ENCODE data around the gene VPREB1.
"Not testable (repeated sequence)": the region's sequence is repeated elsewhere in the genome, so short reads cannot be mapped to it uniquely, and the experiment has no call there.

VPREB1 gene

DNA sequence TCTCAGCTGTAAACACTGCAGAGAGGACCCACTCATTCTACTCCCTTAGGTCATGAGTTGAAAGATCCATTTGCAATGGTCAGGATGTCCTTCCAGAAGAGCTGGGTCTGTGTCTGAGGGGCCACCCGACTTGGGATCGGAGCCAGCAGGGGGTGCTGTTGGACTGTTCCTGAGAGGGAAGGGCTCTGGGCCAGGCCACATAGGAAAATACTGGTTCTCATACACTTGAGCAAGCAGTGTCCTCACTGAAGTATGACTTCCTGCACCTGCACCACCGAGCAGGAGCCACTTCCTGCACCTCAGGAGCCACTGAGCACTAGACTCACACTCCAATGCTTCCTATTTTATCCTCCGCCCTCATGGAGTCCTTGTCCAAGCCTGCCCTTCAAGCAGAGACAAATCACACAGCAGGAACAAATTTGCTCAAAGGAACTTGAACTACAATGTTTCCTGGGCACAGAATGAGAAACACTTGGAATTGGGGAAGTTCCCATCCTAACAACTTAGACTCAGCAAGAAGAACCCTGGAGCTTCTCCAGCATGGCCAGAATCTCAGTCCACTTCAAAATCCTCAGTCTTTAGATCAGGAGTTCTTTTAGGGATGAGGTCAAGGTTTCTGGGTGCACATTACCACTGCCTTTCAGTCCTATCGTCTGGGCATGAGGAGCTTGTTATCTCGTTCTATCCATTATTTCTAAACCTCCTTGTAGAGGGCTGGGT lies 36.6 kb upstream of the VPREB1 start:
- H3K9me3 ChIP-seq (ENCODE audit: control extremely low read depth in 1 of 5, control insufficient read depth in 4 of 5, insufficient read depth in 2 of 5, low read depth in 1 of 5, low read length in 4 of 5): peaks cover 0 to 2% (median 0%) of the 10 kb centered on the region in 5 experiments
- peaks cover 6 to 13% (median 8%) of the 10 kb centered on the region in 4 experiments for H3K4me1 ChIP-seq (ENCODE audit: control extremely low read depth in 1 of 4, control insufficient read depth in 4 of 4, insufficient read depth in 4 of 4, low read length in 3 of 4)
- ChIA-PET POLR2A (no interaction called here), CTCF (interaction anchor here (0.6 to 4.7 kb wide), 22 partner anchors 8 to 368 kb away, joined by 3 to 28 read pairs (median 3); partner anchors contain the start of gene VPREB1)
- H3K27me3 ChIP-seq (replicated peaks in 2 of 5; ENCODE audit: control insufficient read depth in 4 of 5, insufficient read depth in 5 of 5, low read length in 4 of 5): peaks cover 0 to 72% (median 19%) of the 10 kb centered on the region in 5 experiments
- H3K27ac ChIP-seq (ENCODE audit: insufficient read depth in 1 of 2, low read depth in 1 of 2, low read length in 2 of 2, poor library complexity in 1 of 2, severe bottlenecking in 2 of 2): no peak overlapping the region
- peak; percentile 81 to 90 (median 87) for DNase-seq
- H3K36me3 ChIP-seq (ENCODE audit: control insufficient read depth in 4 of 4, insufficient read depth in 4 of 4, low read length in 3 of 4): no peaks in the 10 kb centered on the region
- H3K4me3 ChIP-seq (ENCODE audit: control insufficient read depth in 1 of 7, extremely low read depth in 1 of 7, insufficient read depth in 4 of 7, low read depth in 2 of 7, low read length in 6 of 7): no peak overlapping the region
- WGBS (ENCODE audit: insufficient coverage): 0% methylated on average over 6 of the region's 6 CpGs

DNA sequence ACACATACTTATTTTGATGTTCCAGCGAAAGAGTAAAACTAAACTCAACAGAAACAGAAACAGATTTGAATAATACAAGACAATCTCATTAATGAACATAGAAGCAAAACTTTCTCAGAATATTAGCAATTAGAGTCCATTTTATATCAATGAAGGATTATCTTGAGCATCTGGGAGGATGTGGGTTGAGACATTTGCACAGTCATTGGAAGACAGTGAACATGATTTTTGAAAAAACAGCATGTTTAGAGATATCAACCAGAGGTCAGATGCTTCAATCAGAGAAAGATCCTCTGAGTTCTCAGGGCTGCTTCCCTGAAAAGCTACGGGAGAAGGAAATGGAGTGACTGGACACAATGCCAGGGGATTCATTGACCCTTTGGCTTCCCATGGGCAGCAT lies 35.9 kb upstream of the VPREB1 start:
- H3K4me3 ChIP-seq (ENCODE audit: control insufficient read depth in 1 of 7, extremely low read depth in 1 of 7, insufficient read depth in 4 of 7, low read depth in 2 of 7, low read length in 6 of 7): no peak overlapping the region
- H3K27ac ChIP-seq (ENCODE audit: insufficient read depth in 1 of 2, low read depth in 1 of 2, low read length in 2 of 2, poor library complexity in 1 of 2, severe bottlenecking in 2 of 2): no peak overlapping the region
- H3K36me3 ChIP-seq (ENCODE audit: control insufficient read depth in 4 of 4, insufficient read depth in 4 of 4, low read length in 3 of 4): no peaks in the 10 kb centered on the region
- ChIA-PET CTCF (interaction anchor here (0.6 to 4.7 kb wide), 12 partner anchors 8 to 594 kb away, joined by 3 to 28 read pairs (median 4); partner anchors contain the start of gene VPREB1), POLR2A (no interaction called here)
- H3K9me3 ChIP-seq (ENCODE audit: control extremely low read depth in 1 of 5, control insufficient read depth in 4 of 5, insufficient read depth in 2 of 5, low read depth in 1 of 5, low read length in 4 of 5): no peaks in the 10 kb centered on the region
- 61% methylated on average over 2 of the region's 2 CpGs for WGBS (ENCODE audit: insufficient coverage)
- peak in 2 of 3 donors; percentile 44 to 58 for DNase-seq
- H3K4me1 ChIP-seq (ENCODE audit: control extremely low read depth in 1 of 4, control insufficient read depth in 4 of 4, insufficient read depth in 4 of 4, low read length in 3 of 4): peaks cover 6 to 13% (median 8%) of the 10 kb centered on the region in 4 experiments
- H3K27me3 ChIP-seq (replicated peaks in 2 of 5; ENCODE audit: control insufficient read depth in 4 of 5, insufficient read depth in 5 of 5, low read length in 4 of 5): peaks cover 0 to 72% (median 19%) of the 10 kb centered on the region in 5 experiments

DNA sequence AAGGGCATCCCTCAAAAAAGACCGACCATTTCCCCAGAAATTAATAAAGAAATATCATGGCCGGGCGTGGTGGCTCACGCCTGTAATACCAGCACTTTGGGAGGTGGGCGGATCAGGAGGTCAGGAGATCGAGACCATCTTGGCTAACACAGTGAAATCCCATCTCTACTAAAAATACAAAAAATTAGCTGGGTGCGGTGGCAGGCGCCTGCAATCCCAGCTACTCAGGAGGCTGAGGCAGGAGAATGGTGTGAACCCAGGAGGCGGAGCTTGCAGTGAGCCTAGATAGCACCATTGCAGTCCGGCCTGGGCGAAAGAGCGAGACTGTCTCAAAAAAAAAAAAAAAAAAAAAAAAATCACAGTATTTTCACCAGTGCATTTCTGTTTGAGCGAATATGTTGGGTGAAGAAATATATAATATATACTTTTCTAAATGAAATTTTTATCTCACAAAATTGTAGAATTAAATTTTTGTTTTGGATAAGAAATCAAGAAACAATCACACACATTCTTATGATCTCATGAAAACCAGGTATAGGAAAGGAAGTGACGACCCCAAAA lies 35.4 kb upstream of the VPREB1 start:
- CTCF ChIA-PET: interaction anchor here (0.6 to 4.7 kb wide), 8 partner anchors 12 to 593 kb away, joined by 3 to 22 read pairs (median 3); partner anchors contain the start of gene VPREB1
- DNase-seq; H3K4me3 ChIP-seq (ENCODE audit: control insufficient read depth in 1 of 7, extremely low read depth in 1 of 7, insufficient read depth in 4 of 7, low read depth in 2 of 7, low read length in 6 of 7); H3K36me3 ChIP-seq (ENCODE audit: control insufficient read depth in 4 of 4, insufficient read depth in 4 of 4, low read length in 3 of 4); H3K27ac ChIP-seq (ENCODE audit: insufficient read depth in 1 of 2, low read depth in 1 of 2, low read length in 2 of 2, poor library complexity in 1 of 2, severe bottlenecking in 2 of 2); POLR2A ChIA-PET; H3K9me3 ChIP-seq (ENCODE audit: control extremely low read depth in 1 of 5, control insufficient read depth in 4 of 5, insufficient read depth in 2 of 5, low read depth in 1 of 5, low read length in 4 of 5): not testable (repeated sequence)
- Histone ChIP-seq H3K4me1 (ENCODE audit: control extremely low read depth in 1 of 4, control insufficient read depth in 4 of 4, insufficient read depth in 4 of 4, low read length in 3 of 4) (peaks cover 6 to 13% (median 8%) of the 10 kb centered on the region in 4 experiments), H3K27me3 (replicated peaks in 2 of 5; ENCODE audit: control insufficient read depth in 4 of 5, insufficient read depth in 5 of 5, low read length in 4 of 5) (peaks cover 0 to 72% (median 21%) of the 10 kb centered on the region in 5 experiments)
- WGBS (ENCODE audit: insufficient coverage): 91% methylated on average over 4 of the region's 14 CpGs

DNA sequence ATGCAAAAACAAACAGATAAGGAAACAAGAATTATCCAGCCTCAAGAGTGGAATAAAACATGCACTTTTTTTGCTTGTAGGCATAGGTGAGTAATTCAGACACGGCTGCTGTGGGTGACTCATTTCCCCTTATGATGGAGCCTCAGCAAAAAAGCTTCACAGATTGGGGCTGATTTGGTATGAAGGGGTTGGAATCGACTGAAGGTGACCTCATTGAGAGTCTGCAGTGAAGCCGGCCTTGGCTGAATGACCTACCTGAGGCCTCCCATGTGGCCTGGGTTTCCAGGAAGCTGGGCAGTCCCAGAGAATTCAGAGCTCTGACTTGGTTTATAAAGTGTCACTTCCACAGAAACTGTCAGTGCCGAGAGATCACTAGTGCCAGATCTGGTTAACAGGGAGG lies 34.2 kb upstream of the VPREB1 start:
- H3K36me3 ChIP-seq (ENCODE audit: control insufficient read depth in 4 of 4, insufficient read depth in 4 of 4, low read length in 3 of 4): no peaks in the 10 kb centered on the region

DNA sequence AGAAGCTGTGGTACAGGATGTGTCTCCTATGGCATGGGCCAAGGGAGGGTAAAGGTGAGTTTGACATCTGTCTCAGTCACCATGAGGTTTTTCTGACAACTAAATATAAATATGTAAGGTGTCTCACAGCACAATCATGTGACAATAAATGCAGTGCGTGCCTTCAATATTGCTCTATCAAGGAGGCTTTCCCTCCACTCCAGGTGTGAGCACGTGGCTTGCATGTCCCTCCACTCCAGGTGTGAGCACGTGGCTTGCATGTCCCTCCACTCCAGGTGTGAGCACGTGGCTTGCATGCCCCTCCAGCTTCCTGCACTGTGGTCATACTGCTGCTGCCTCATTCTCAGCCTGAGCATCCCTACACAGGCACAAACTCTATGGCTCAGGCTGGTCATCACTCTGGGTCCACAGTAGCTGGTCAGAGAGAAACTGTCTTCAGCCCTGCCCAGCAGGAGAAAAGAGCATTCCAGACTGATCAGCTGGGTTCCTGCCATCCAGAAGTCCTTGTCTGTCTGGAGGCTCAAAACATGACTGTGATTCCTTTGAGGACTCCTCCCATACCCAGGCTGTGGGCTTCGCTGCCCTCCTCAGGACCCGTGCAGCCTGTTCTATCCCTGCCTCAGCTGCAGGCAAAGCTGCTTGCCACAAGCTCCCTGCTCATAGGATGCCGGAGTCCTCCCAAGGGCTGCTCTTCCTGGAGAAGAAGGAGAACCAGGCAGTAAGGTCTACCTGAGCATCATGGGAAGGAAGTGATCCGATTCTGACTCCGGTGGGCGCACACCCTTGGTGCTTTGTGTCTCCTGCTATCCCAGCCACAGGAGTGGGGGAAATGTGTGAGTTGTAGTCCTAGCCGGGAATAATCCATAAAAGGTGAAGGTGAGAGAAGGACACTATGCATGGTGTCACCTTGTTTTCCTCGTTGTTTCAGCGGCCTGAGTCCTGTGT lies 33.4 kb upstream of the VPREB1 start:
- WGBS (ENCODE audit: insufficient coverage): 73% methylated on average over 12 of the region's 13 CpGs
- Histone ChIP-seq H3K9me3 (ENCODE audit: control extremely low read depth in 1 of 5, control insufficient read depth in 4 of 5, insufficient read depth in 2 of 5, low read depth in 1 of 5, low read length in 4 of 5) (no peaks in the 10 kb centered on the region), H3K4me3 (ENCODE audit: control insufficient read depth in 1 of 7, extremely low read depth in 1 of 7, insufficient read depth in 4 of 7, low read depth in 2 of 7, low read length in 6 of 7) (no peak overlapping the region), H3K27ac (ENCODE audit: insufficient read depth in 1 of 2, low read depth in 1 of 2, low read length in 2 of 2, poor library complexity in 1 of 2, severe bottlenecking in 2 of 2) (no peak overlapping the region), H3K36me3 (ENCODE audit: control insufficient read depth in 4 of 4, insufficient read depth in 4 of 4, low read length in 3 of 4) (no peaks in the 10 kb centered on the region), H3K4me1 (ENCODE audit: control extremely low read depth in 1 of 4, control insufficient read depth in 4 of 4, insufficient read depth in 4 of 4, low read length in 3 of 4) (peaks cover 6 to 13% (median 8%) of the 10 kb centered on the region in 4 experiments), H3K27me3 (replicated peaks in 2 of 5; ENCODE audit: control insufficient read depth in 4 of 5, insufficient read depth in 5 of 5, low read length in 4 of 5) (peaks cover 0 to 69% (median 15%) of the 10 kb centered on the region in 5 experiments)
- DNase-seq: no peak
- CTCF ChIA-PET: interaction anchor here (0.7 to 4.7 kb wide), 5 partner anchors 11 to 1838 kb away, joined by 3 to 19 read pairs (median 3); partner anchors contain the start of gene VPREB1
- POLR2A ChIA-PET: no interaction called here

More for the DNA sequence above, 34.2 kb upstream of the VPREB1 start:
- peaks cover 0 to 72% (median 20%) of the 10 kb centered on the region in 5 experiments for H3K27me3 ChIP-seq (replicated peaks in 2 of 5; ENCODE audit: control insufficient read depth in 4 of 5, insufficient read depth in 5 of 5, low read length in 4 of 5)
- H3K4me1 ChIP-seq (ENCODE audit: control extremely low read depth in 1 of 4, control insufficient read depth in 4 of 4, insufficient read depth in 4 of 4, low read length in 3 of 4): peaks cover 6 to 13% (median 8%) of the 10 kb centered on the region in 4 experiments
- no peak overlapping the region for H3K27ac ChIP-seq (ENCODE audit: insufficient read depth in 1 of 2, low read depth in 1 of 2, low read length in 2 of 2, poor library complexity in 1 of 2, severe bottlenecking in 2 of 2)
- H3K4me3 ChIP-seq (ENCODE audit: control insufficient read depth in 1 of 7, extremely low read depth in 1 of 7, insufficient read depth in 4 of 7, low read depth in 2 of 7, low read length in 6 of 7): no peak overlapping the region
- no peaks in the 10 kb centered on the region for H3K9me3 ChIP-seq (ENCODE audit: control extremely low read depth in 1 of 5, control insufficient read depth in 4 of 5, insufficient read depth in 2 of 5, low read depth in 1 of 5, low read length in 4 of 5)
- WGBS (ENCODE audit: insufficient coverage): 65% methylated on average over 4 of the region's 4 CpGs
- ChIA-PET POLR2A (no interaction called here), CTCF (interaction anchor here (0.8 to 4.7 kb wide), 6 partner anchors 15 to 33 kb away, joined by 3 to 19 read pairs (median 4); partner anchors contain the start of gene VPREB1)
- peak; percentile 55 to 87 (median 81) for DNase-seq

DNA sequence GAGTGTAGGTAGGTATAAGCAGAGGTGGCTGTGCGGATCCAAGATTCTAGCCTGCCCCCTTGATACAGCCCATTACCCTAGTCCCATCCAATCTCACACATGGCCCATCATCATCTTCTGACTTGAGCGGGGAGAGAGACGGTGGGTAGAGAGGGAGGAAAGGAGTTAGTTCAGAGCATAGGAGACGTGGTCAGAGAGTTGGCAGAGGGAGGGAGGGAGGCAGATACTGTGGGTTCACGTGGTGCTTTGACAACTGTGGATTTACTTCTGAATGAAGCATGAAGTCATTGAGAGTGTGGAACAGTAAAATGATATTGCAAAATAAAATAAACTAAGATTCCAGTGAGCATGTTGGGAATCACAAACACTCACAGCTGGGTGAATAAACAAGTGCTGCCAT lies 31.4 kb upstream of the VPREB1 start:
- H3K27me3 ChIP-seq (replicated peaks in 2 of 5; ENCODE audit: control insufficient read depth in 4 of 5, insufficient read depth in 5 of 5, low read length in 4 of 5): peaks cover 0 to 68% (median 19%) of the 10 kb centered on the region in 5 experiments
- no peaks in the 10 kb centered on the region for H3K36me3 ChIP-seq (ENCODE audit: control insufficient read depth in 4 of 4, insufficient read depth in 4 of 4, low read length in 3 of 4)
- no peak for DNase-seq
- ChIA-PET POLR2A (no interaction called here), CTCF (interaction anchor here (1.9 kb wide), 1 partner anchor 9 kb away, joined by 6 read pairs; no protein-coding TSS in a partner anchor)
- no peaks in the 10 kb centered on the region for H3K9me3 ChIP-seq (ENCODE audit: control extremely low read depth in 1 of 5, control insufficient read depth in 4 of 5, insufficient read depth in 2 of 5, low read depth in 1 of 5, low read length in 4 of 5)
- no peak overlapping the region for H3K4me3 ChIP-seq (ENCODE audit: control insufficient read depth in 1 of 7, extremely low read depth in 1 of 7, insufficient read depth in 4 of 7, low read depth in 2 of 7, low read length in 6 of 7)
- peaks cover 2 to 9% (median 4%) of the 10 kb centered on the region in 4 experiments for H3K4me1 ChIP-seq (ENCODE audit: control extremely low read depth in 1 of 4, control insufficient read depth in 4 of 4, insufficient read depth in 4 of 4, low read length in 3 of 4)
- 0% methylated on average over 3 of the region's 5 CpGs for WGBS (ENCODE audit: insufficient coverage)
- no peak overlapping the region for H3K27ac ChIP-seq (ENCODE audit: insufficient read depth in 1 of 2, low read depth in 1 of 2, low read length in 2 of 2, poor library complexity in 1 of 2, severe bottlenecking in 2 of 2)

All from common myeloid progenitor, CD34-positive (primary cell).